ENCODE results near the gene CDKN2B-AS1. TPM values are rescaled to one million over a fixed set of nuclear protein-coding genes. Genes with fewer than 3 reads are reported as not detected.

The CDKN2B-AS1 gene
- total RNA-seq, 1 experiment from 2014 or later = 0.24 TPM

DNA sequence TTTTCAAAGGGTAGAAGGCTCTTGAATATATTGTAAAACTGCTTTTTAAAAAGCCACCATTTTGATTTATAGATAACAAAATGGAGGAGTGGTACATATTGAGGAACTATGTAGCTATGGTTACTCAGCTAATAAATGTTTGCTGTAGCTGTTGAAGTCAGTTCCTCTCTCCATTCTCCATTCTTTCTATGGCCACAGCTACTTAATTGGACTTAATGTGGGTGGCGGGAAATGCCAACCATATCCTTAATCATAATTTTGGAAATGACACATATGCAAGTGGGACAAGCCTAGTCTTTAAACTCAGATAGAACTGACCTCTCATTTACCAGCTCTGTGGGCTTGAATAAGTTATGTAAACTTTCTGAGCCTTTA lies 11.0 kb upstream of the CDKN2B-AS1 start:
- no peaks in the 10 kb centered on the region for H3K9me3 Mint-ChIP-seq
- peaks cover 3% of the 10 kb centered on the region for H3K4me1 Mint-ChIP-seq
- H3K4me3 Mint-ChIP-seq = no peak overlapping the region
- TF ChIP-seq CREB1 (CRISPR knock-in tag; IDR thresholded peaks at IDR 0.05) = no peak
- TF ChIP-seq GTF2I (CRISPR knock-in tag; conservative IDR thresholded peaks at IDR 0.05) = no peak
- TF ChIP-seq FOXK1 (CRISPR knock-in tag; IDR thresholded peaks at IDR 0.05) = no peak
- no peak for TF ChIP-seq ZNF121 (CRISPR knock-in tag; IDR thresholded peaks at IDR 0.05)
- TF ChIP-seq SOX15 (CRISPR knock-in tag; IDR thresholded peaks at IDR 0.05) = no peak
- TF ChIP-seq, protein P1, sequence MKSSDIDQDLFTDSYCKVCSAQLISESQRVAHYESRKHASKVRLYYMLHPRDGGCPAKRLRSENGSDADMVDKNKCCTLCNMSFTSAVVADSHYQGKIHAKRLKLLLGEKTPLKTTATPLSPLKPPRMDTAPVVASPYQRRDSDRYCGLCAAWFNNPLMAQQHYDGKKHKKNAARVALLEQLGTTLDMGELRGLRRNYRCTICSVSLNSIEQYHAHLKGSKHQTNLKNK (CRISPR knock-in tag; IDR thresholded peaks at IDR 0.05) = no peak
- TF ChIP-seq, protein P2, sequence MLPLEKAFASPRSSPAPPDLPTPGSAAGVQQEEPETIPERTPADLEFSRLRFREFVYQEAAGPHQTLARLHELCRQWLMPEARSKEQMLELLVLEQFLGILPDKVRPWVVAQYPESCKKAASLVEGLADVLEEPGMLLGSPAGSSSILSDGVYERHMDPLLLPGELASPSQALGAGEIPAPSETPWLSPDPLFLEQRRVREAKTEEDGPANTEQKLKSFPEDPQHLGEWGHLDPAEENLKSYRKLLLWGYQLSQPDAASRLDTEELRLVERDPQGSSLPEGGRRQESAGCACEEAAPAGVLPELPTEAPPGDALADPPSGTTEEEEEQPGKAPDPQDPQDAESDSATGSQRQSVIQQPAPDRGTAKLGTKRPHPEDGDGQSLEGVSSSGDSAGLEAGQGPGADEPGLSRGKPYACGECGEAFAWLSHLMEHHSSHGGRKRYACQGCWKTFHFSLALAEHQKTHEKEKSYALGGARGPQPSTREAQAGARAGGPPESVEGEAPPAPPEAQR (CRISPR knock-in tag; IDR thresholded peaks at IDR 0.05) = no peak
- TF ChIP-seq, protein P3, sequence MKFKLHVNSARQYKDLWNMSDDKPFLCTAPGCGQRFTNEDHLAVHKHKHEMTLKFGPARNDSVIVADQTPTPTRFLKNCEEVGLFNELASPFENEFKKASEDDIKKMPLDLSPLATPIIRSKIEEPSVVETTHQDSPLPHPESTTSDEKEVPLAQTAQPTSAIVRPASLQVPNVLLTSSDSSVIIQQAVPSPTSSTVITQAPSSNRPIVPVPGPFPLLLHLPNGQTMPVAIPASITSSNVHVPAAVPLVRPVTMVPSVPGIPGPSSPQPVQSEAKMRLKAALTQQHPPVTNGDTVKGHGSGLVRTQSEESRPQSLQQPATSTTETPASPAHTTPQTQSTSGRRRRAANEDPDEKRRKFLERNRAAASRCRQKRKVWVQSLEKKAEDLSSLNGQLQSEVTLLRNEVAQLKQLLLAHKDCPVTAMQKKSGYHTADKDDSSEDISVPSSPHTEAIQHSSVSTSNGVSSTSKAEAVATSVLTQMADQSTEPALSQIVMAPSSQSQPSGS (CRISPR knock-in tag; IDR thresholded peaks at IDR 0.05; ENCODE audit: borderline replicate concordance, low read depth) = no peak
- no peak for TF ChIP-seq OVOL2 (CRISPR knock-in tag; IDR thresholded peaks at IDR 0.05; ENCODE audit: borderline replicate concordance)
- TF ChIP-seq MXD4 (CRISPR knock-in tag; IDR thresholded peaks at IDR 0.05; ENCODE audit: borderline replicate concordance) = no peak
- TF ChIP-seq, protein P4, sequence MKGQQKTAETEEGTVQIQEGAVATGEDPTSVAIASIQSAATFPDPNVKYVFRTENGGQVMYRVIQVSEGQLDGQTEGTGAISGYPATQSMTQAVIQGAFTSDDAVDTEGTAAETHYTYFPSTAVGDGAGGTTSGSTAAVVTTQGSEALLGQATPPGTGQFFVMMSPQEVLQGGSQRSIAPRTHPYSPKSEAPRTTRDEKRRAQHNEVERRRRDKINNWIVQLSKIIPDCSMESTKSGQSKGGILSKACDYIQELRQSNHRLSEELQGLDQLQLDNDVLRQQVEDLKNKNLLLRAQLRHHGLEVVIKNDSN (CRISPR knock-in tag; IDR thresholded peaks at IDR 0.05) = no peak
- TF ChIP-seq FOXP1 (CRISPR knock-in tag; IDR thresholded peaks at IDR 0.05; ENCODE audit: borderline replicate concordance) = no peak
- TF ChIP-seq ESRRA (CRISPR knock-in tag; IDR thresholded peaks at IDR 0.05; ENCODE audit: borderline replicate concordance) = no peak
- no peak for TF ChIP-seq TP53 (CRISPR knock-in tag; IDR thresholded peaks at IDR 0.05)
- TF ChIP-seq, protein P5, sequence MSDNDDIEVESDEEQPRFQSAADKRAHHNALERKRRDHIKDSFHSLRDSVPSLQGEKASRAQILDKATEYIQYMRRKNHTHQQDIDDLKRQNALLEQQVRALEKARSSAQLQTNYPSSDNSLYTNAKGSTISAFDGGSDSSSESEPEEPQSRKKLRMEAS (CRISPR knock-in tag; IDR thresholded peaks at IDR 0.05) = no peak
- no peak for TF ChIP-seq ZNF416 (CRISPR knock-in tag; IDR thresholded peaks at IDR 0.05)
- no peak for TF ChIP-seq HMGA2 (CRISPR knock-in tag; IDR thresholded peaks at IDR 0.05)
- TF ChIP-seq KAT7 (CRISPR knock-in tag; IDR thresholded peaks at IDR 0.05; ENCODE audit: borderline replicate concordance) = no peak
- TF ChIP-seq ZNF317 (CRISPR knock-in tag; IDR thresholded peaks at IDR 0.05; ENCODE audit: borderline replicate concordance, low read depth) = no peak
- TF ChIP-seq ZNF232 (CRISPR knock-in tag; IDR thresholded peaks at IDR 0.05) = no peak
- no peaks in the 10 kb centered on the region for H3K36me3 Mint-ChIP-seq
- ATAC-seq (no peak), DNase-seq (ENCODE audit: low spot score) (no peak)
- ChIA-PET POLR2A (no interaction called here), CTCF (interaction anchor here (1.4 to 1.5 kb wide), 2 partner anchors 14 to 25 kb away, joined by 3 to 5 read pairs; no protein-coding TSS in a partner anchor)
- H3K27ac Mint-ChIP-seq = no peak overlapping the region
- H3K27me3 Mint-ChIP-seq (ENCODE audit: low read depth) = peaks cover 98% of the 10 kb centered on the region

DNA sequence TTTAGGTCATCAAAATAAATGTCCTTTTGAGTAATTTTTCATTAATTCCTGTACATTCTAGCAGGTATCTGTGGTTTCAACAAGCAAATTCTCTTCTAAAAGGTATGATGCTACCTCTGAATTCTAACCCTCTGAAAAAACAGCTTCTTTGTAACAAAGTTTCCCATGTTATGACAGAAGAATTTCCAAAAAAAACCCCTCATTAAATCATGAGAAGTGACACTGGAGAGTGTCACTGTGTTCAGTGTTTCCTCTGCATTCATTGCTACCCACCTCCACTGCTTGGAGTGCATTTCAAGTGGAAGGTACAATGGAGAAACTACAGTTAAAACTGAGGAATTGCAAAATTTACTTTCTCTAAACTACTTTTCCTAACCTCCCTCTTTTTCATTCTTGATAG lies 10.5 kb upstream of the CDKN2B-AS1 start:
- ATAC-seq = no peak
- Mint-ChIP-seq H3K27ac (no peak overlapping the region), H3K4me3 (no peak overlapping the region), H3K9me3 (no peaks in the 10 kb centered on the region), H3K4me1 (peaks cover 3% of the 10 kb centered on the region), H3K36me3 (no peaks in the 10 kb centered on the region), H3K27me3 (ENCODE audit: low read depth) (peaks cover 98% of the 10 kb centered on the region)
- no peak for DNase-seq (ENCODE audit: low spot score)
- ChIA-PET CTCF (interaction anchor here (1.4 to 1.5 kb wide), 2 partner anchors 15 to 24 kb away, joined by 3 to 5 read pairs; no protein-coding TSS in a partner anchor), POLR2A (no interaction called here)
- TF ChIP-seq, protein P6, sequence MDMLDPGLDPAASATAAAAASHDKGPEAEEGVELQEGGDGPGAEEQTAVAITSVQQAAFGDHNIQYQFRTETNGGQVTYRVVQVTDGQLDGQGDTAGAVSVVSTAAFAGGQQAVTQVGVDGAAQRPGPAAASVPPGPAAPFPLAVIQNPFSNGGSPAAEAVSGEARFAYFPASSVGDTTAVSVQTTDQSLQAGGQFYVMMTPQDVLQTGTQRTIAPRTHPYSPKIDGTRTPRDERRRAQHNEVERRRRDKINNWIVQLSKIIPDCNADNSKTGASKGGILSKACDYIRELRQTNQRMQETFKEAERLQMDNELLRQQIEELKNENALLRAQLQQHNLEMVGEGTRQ (CRISPR knock-in tag; IDR thresholded peaks at IDR 0.05) = no peak
- TF ChIP-seq ETV6 (CRISPR knock-in tag; IDR thresholded peaks at IDR 0.05) (no peak), NFE2L1 (CRISPR knock-in tag; IDR thresholded peaks at IDR 0.05) (no peak), ZNF416 (CRISPR knock-in tag; IDR thresholded peaks at IDR 0.05) (no peak), SMAD3 (CRISPR knock-in tag; IDR thresholded peaks at IDR 0.05; ENCODE audit: borderline replicate concordance) (no peak), MYBL2 (CRISPR knock-in tag; IDR thresholded peaks at IDR 0.05) (no peak), ZNF121 (CRISPR knock-in tag; IDR thresholded peaks at IDR 0.05) (no peak)
- TF ChIP-seq, protein P5 (CRISPR knock-in tag; IDR thresholded peaks at IDR 0.05) = no peak
- TF ChIP-seq, protein P7, sequence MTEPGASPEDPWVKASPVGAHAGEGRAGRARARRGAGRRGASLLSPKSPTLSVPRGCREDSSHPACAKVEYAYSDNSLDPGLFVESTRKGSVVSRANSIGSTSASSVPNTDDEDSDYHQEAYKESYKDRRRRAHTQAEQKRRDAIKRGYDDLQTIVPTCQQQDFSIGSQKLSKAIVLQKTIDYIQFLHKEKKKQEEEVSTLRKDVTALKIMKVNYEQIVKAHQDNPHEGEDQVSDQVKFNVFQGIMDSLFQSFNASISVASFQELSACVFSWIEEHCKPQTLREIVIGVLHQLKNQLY (CRISPR knock-in tag; IDR thresholded peaks at IDR 0.05) = no peak
- TF ChIP-seq, protein P8, sequence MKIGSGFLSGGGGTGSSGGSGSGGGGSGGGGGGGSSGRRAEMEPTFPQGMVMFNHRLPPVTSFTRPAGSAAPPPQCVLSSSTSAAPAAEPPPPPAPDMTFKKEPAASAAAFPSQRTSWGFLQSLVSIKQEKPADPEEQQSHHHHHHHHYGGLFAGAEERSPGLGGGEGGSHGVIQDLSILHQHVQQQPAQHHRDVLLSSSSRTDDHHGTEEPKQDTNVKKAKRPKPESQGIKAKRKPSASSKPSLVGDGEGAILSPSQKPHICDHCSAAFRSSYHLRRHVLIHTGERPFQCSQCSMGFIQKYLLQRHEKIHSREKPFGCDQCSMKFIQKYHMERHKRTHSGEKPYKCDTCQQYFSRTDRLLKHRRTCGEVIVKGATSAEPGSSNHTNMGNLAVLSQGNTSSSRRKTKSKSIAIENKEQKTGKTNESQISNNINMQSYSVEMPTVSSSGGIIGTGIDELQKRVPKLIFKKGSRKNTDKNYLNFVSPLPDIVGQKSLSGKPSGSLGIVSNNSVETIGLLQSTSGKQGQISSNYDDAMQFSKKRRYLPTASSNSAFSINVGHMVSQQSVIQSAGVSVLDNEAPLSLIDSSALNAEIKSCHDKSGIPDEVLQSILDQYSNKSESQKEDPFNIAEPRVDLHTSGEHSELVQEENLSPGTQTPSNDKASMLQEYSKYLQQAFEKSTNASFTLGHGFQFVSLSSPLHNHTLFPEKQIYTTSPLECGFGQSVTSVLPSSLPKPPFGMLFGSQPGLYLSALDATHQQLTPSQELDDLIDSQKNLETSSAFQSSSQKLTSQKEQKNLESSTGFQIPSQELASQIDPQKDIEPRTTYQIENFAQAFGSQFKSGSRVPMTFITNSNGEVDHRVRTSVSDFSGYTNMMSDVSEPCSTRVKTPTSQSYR (CRISPR knock-in tag; IDR thresholded peaks at IDR 0.05) = no peak
